OCI-LY3 (cell line): ENCODE measurements around the gene NLE1.

Source experiments
- EZH2phosphoT487 ChIP-seq: fragments of 200-600 bp; shearing (Covaris generic); IDR thresholded peaks from 2 replicates; pipeline ENCODE4 v1.6.1; 2018; ENCODE audit warnings: antibody characterized with exemption, mixed run types, low read depth
- TF ChIP-seq, protein P1 (sequence below): fragments of 200-600, 300-600 bp; sonication (generic); IDR thresholded peaks from 2 replicates; pipeline ENCODE4 v1.5.1; 2014; ENCODE audit warnings: antibody characterized with exemption, low read length, low read depth

GRCh38 chr17:35166526-35166925 is 24.4 kb upstream of the NLE1 start:
- TF ChIP-seq, protein P1, sequence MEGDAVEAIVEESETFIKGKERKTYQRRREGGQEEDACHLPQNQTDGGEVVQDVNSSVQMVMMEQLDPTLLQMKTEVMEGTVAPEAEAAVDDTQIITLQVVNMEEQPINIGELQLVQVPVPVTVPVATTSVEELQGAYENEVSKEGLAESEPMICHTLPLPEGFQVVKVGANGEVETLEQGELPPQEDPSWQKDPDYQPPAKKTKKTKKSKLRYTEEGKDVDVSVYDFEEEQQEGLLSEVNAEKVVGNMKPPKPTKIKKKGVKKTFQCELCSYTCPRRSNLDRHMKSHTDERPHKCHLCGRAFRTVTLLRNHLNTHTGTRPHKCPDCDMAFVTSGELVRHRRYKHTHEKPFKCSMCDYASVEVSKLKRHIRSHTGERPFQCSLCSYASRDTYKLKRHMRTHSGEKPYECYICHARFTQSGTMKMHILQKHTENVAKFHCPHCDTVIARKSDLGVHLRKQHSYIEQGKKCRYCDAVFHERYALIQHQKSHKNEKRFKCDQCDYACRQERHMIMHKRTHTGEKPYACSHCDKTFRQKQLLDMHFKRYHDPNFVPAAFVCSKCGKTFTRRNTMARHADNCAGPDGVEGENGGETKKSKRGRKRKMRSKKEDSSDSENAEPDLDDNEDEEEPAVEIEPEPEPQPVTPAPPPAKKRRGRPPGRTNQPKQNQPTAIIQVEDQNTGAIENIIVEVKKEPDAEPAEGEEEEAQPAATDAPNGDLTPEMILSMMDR: no peak
- no peak for TF ChIP-seq EZH2phosphoT487
